ENCODE measurements around the gene HCST.

GRCh38 chr19:35911790-35912189, 9.5 kb downstream of the HCST start:
- TF ChIP-seq CTCF (tag by site-specific recombination; IDR thresholded peaks at IDR 0.05) (no peak), ZNF121 (tag by site-specific recombination; IDR thresholded peaks at IDR 0.05) (peak; percentile 90), ZNF350 (tag by site-specific recombination; IDR thresholded peaks at IDR 0.05) (no peak), OSR2 (tag by site-specific recombination; IDR thresholded peaks at IDR 0.05) (peak; percentile 75), ZNF580 (tag by site-specific recombination; IDR thresholded peaks at IDR 0.05) (no peak), SCRT1 (tag by site-specific recombination; IDR thresholded peaks at IDR 0.05; ENCODE audit: borderline replicate concordance) (no peak), ZBTB1 (tag by site-specific recombination; IDR thresholded peaks at IDR 0.05) (no peak)

Measured in HEK293 (cell line).